Measurements from ENCODE around the gene PSENEN.

Gene PSENEN

DNA sequence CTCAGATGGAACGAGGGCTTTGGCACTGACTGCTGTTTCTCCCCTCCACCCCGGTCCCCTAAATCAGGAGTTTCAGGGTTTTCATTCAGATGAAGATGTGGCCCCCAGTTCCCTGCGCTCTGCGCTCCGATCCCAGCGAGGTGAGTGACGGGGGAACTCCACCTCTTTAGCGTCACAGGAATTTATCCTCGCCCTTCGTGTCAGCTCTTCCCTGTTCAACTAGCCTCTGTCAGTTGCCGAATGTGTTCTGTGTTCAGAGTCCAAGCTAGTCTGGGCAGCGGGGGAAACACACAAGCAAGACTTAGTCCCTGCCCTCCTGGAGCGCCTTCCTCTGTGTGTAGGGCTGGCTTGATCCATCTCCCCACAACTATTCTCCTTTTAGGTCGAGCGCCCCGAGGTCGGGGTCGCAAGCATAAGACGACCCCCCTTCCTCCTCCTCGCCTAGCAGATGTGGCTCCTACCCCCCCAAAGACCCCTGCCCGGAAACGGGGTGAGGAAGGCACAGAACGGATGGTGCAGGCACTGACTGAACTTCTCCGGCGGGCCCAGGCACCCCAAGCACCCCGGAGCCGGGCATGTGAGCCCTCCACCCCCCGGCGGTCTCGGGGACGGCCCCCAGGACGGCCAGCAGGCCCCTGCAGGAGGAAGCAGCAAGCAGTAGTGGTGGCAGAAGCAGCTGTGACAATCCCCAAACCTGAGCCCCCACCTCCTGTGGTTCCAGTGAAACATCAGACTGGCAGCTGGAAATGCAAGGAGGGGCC is 25.9 kb upstream of the PSENEN start:
- TF ChIP-seq, protein P1, sequence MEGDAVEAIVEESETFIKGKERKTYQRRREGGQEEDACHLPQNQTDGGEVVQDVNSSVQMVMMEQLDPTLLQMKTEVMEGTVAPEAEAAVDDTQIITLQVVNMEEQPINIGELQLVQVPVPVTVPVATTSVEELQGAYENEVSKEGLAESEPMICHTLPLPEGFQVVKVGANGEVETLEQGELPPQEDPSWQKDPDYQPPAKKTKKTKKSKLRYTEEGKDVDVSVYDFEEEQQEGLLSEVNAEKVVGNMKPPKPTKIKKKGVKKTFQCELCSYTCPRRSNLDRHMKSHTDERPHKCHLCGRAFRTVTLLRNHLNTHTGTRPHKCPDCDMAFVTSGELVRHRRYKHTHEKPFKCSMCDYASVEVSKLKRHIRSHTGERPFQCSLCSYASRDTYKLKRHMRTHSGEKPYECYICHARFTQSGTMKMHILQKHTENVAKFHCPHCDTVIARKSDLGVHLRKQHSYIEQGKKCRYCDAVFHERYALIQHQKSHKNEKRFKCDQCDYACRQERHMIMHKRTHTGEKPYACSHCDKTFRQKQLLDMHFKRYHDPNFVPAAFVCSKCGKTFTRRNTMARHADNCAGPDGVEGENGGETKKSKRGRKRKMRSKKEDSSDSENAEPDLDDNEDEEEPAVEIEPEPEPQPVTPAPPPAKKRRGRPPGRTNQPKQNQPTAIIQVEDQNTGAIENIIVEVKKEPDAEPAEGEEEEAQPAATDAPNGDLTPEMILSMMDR (IDR thresholded peaks at IDR 0.05; ENCODE audit: low read depth, low read length), result no peak
- H3K4me3 ChIP-seq (replicated peaks in 1 of 2; ENCODE audit: low read depth in 2 of 2, low read length in 2 of 2), result peak overlapping the region; percentile 60 to 90
- DNase-seq (ENCODE audit: low read depth in 2 of 2), result no peak

DNA sequence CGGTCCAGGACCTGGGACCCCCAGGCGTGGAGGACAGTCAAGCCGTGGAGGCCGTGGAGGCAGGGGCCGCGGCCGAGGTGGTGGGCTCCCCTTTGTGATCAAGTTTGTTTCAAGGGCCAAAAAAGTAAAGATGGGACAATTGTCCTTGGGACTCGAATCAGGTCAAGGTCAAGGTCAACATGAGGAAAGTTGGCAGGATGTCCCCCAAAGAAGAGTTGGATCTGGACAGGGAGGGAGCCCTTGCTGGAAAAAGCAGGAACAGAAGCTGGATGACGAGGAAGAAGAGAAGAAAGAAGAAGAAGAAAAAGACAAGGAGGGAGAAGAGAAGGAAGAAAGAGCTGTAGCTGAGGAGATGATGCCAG is 25.3 kb upstream of the PSENEN start:
- TF ChIP-seq, protein P1 (IDR thresholded peaks at IDR 0.05; ENCODE audit: low read depth, low read length), result no peak
- no peak for DNase-seq (ENCODE audit: low read depth in 2 of 2)
- no peak overlapping the region for H3K4me3 ChIP-seq (replicated peaks in 1 of 2; ENCODE audit: low read depth in 2 of 2, low read length in 2 of 2)

DNA sequence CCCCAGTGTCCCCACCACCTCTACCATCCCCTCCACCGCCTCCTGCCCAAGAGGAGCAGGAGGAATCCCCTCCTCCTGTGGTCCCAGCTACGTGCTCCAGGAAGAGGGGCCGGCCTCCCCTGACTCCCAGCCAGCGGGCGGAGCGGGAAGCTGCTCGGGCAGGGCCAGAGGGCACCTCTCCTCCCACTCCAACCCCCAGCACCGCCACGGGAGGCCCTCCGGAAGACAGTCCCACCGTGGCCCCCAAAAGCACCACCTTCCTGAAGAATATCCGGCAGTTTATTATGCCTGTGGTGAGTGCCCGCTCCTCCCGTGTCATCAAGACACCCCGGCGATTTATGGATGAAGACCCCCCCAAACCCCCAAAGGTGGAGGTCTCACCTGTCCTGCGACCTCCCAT is 24.8 kb upstream of the PSENEN start:
- H3K4me3 ChIP-seq (replicated peaks in 1 of 2; ENCODE audit: low read depth in 2 of 2, low read length in 2 of 2), result no peak overlapping the region
- TF ChIP-seq, protein P1 (IDR thresholded peaks at IDR 0.05; ENCODE audit: low read depth, low read length), result no peak
- no peak for DNase-seq (ENCODE audit: low read depth in 2 of 2)

DNA sequence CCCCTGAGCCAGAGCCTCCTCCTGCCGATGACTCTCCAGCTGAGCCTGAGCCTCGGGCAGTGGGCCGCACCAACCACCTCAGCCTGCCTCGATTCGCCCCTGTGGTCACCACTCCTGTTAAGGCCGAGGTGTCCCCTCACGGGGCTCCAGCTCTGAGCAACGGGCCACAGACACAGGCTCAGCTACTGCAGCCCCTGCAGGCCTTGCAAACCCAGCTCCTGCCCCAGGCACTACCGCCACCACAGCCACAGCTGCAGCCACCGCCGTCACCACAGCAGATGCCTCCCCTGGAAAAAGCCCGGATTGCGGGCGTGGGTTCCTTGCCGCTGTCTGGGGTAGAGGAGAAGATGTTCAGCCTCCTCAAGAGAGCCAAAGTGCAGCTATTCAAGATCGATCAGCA is 24.1 kb upstream of the PSENEN start:
- H3K4me3 ChIP-seq (replicated peaks in 1 of 2; ENCODE audit: low read depth in 2 of 2, low read length in 2 of 2), result no peak overlapping the region
- TF ChIP-seq, protein P1 (IDR thresholded peaks at IDR 0.05; ENCODE audit: low read depth, low read length), result no peak
- DNase-seq (ENCODE audit: low read depth in 2 of 2), result no peak

DNA sequence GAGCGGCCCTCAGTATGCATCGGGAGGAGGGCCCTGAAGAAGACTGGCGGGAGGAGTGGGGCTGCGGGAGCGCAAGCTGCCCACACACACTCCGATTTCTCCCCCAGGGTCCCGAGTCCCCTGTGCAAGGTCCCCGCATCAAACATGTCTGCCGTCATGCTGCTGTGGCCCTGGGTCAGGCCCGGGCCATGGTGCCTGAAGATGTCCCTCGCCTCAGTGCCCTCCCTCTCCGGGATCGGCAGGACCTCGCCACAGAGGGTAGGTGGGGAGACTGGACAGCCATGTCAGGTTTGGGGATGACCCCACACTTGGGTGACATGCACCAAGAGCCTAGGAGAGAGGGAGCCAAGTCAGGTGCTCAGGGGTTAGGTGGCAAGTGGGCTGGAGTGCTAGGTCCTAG is 23.0 kb upstream of the PSENEN start:
- H3K4me3 ChIP-seq (replicated peaks in 1 of 2; ENCODE audit: low read depth in 2 of 2, low read length in 2 of 2), result no peak overlapping the region
- DNase-seq (ENCODE audit: low read depth in 2 of 2), result no peak
- TF ChIP-seq, protein P1 (IDR thresholded peaks at IDR 0.05; ENCODE audit: low read depth, low read length), result no peak

DNA sequence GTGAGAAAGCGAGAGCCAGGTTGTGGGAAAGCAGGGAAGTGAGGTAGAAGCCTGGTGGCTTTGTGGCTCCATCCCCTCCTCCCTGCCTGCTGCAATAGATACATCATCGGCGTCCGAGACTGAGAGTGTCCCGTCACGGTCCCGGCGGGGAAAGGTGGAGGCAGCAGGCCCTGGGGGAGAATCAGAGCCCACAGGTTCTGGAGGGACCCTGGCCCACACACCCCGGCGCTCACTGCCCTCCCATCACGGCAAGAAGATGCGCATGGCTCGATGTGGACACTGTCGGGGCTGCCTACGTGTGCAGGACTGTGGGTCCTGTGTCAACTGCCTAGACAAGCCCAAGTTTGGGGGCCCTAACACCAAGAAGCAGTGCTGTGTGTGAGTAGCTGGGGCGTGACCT is 22.6 kb upstream of the PSENEN start:
- DNase-seq (ENCODE audit: low read depth in 2 of 2), result no peak

More for the DNA sequence above, 22.6 kb upstream of the PSENEN start:
- TF ChIP-seq, protein P1 (IDR thresholded peaks at IDR 0.05; ENCODE audit: low read depth, low read length), result no peak
- no peak overlapping the region for H3K4me3 ChIP-seq (replicated peaks in 1 of 2; ENCODE audit: low read depth in 2 of 2, low read length in 2 of 2)

Measured in cardiac fibroblast (primary cell).